Natural killer cell (primary cell): ENCODE results near the gene DAPK2. TPM values are rescaled to one million over a fixed set of nuclear protein-coding genes. Genes with fewer than 3 reads are reported as not detected.
A peak's percentile ranks its signal among the peaks of the same experiment; 100 is the strongest.

Source experiments
- ATAC-seq, 3 donors: fragments of 150-1000 bp in 2 of 3; fragments of 200-7000 bp in 1 of 3; cut with Tn5 transposase; 1 replicate in 1 of 3; 2 replicates in 2 of 3; pipeline ENCODE4 v1.10.0; 2021; ENCODE audit warnings: mild to moderate bottlenecking in 2 of 3, moderate library complexity in 2 of 3
- DNase-seq, 2 donors: peaks; one replicate each; pipeline versions ENCODE4 v3.0.0 to v3.0.0-alpha.2; 2013 to 2021; ENCODE audit warnings: mixed read lengths in 1 of 2
- H3K27ac ChIP-seq: one replicate; pipeline ENCODE4 v1.5.1; 2013; ENCODE audit warnings: mild to moderate bottlenecking, low read length
- H3K27me3 ChIP-seq: one replicate; pipeline ENCODE4 v1.6.1; 2013; ENCODE audit warnings: low read length; ENCODE audit not compliant: control insufficient read depth, insufficient read depth
- H3K36me3 ChIP-seq: one replicate; pipeline ENCODE4 v1.6.1; 2013; ENCODE audit warnings: low read length; ENCODE audit not compliant: control insufficient read depth, insufficient read depth
- H3K4me1 ChIP-seq: one replicate; pipeline ENCODE4 v1.6.1; 2013; ENCODE audit warnings: low read length; ENCODE audit not compliant: control insufficient read depth, insufficient read depth
- H3K4me3 ChIP-seq: one replicate; pipeline ENCODE4 v1.5.1; 2013; ENCODE audit warnings: low read length
- H3K9me3 ChIP-seq: one replicate; pipeline ENCODE4 v1.6.1; 2013; ENCODE audit warnings: low read length; ENCODE audit not compliant: control insufficient read depth, insufficient read depth
- H3K27ac Mint-ChIP-seq, 2 donors: one replicate each; pipeline ENCODE4 v1.8.0; 2022; ENCODE audit warnings: mild to moderate bottlenecking in 2 of 2, mixed read lengths in 2 of 2, moderate library complexity in 1 of 2
- H3K27me3 Mint-ChIP-seq, 2 donors: one replicate each; pipeline ENCODE4 v1.8.0; 2022; ENCODE audit warnings: low read depth in 2 of 2, mixed read lengths in 2 of 2
- H3K36me3 Mint-ChIP-seq: one replicate; pipeline ENCODE4 v1.8.0; 2022; ENCODE audit warnings: mixed read lengths
- H3K4me1 Mint-ChIP-seq, 2 donors: one replicate each; pipeline ENCODE4 v1.8.0; 2022; ENCODE audit warnings: mixed read lengths in 2 of 2
- H3K4me3 Mint-ChIP-seq: one replicate; pipeline ENCODE4 v1.8.0; 2022; ENCODE audit warnings: mild to moderate bottlenecking, moderate library complexity, mixed read lengths
- H3K9me3 Mint-ChIP-seq, 2 donors: one replicate each; pipeline ENCODE4 v1.8.0; 2022; ENCODE audit warnings: mixed read lengths in 2 of 2
- CTCF ChIP-seq: fragments of 200-600 bp; IDR thresholded peaks from one replicate; pipeline ENCODE4 v1.8.0; 2022; ENCODE audit warnings: antibody characterized with exemption
- WGBS: methylation state at CpG from one replicate; pipeline ENCODE4 v1.1.7; 2013; ENCODE audit warnings: missing lambda C conversion rate; ENCODE audit not compliant: insufficient coverage; 5-methylcytosine and 5-hydroxymethylcytosine counted together
- intact Hi-C: fragments of 100-400 bp; cut with micrococcal nuclease; formaldehyde crosslinking; loops from one replicate; pipeline ENCODE4 v1.14.2; 2022
- total RNA-seq, 4 donors: library from RNA; stranded (reverse); fragments of 120-200 nt in 1 of 4; gene quantifications; one replicate each; pipeline versions ENCODE4 v1.2.3 to v1.2.4, GENCODE V29; 2013 to 2022

The DAPK2 gene
- total RNA-seq, 3 donors from 2014 or later (not counting 1 experiment from before 2014, with no cell fraction given) = 3.7 to 25.3 (median 6.0) TPM

GRCh38 chr15:63942486-63943365, 103.6 kb downstream of the DAPK2 start:
- Histone ChIP-seq H3K27ac (no peak overlapping the region), H3K27me3 (no peaks in the 10 kb centered on the region), H3K36me3 (no peaks in the 10 kb centered on the region), H3K4me3 (no peak overlapping the region), H3K4me1 (peaks cover 40% of the 10 kb centered on the region), H3K9me3 (no peaks in the 10 kb centered on the region)
- H3K4me1 Mint-ChIP-seq = peaks cover 32 to 58% of the 10 kb centered on the region in 2 donors
- no peaks in the 10 kb centered on the region for H3K9me3 Mint-ChIP-seq
- ATAC-seq = no peak
- H3K36me3 Mint-ChIP-seq = no peaks in the 10 kb centered on the region
- intact Hi-C loops = no loop called here
- H3K27ac Mint-ChIP-seq = peak overlapping the region in 1 of 2 donors; percentile 93
- no peak for TF ChIP-seq CTCF
- 92% methylated on average over 6 of the region's 6 CpGs for WGBS
- no peak for DNase-seq
- H3K4me3 Mint-ChIP-seq = no peak overlapping the region
- H3K27me3 Mint-ChIP-seq = no peaks in the 10 kb centered on the region

- Mint-ChIP-seq H3K27ac (peak overlapping the region; percentile 90 to 93), H3K36me3 (no peaks in the 10 kb centered on the region), H3K4me3 (no peak overlapping the region), H3K27me3 (no peaks in the 10 kb centered on the region), H3K4me1 (peaks cover 38 to 66% of the 10 kb centered on the region in 2 donors), H3K9me3 (no peaks in the 10 kb centered on the region)
- Histone ChIP-seq H3K27ac (no peak overlapping the region), H3K9me3 (no peaks in the 10 kb centered on the region), H3K4me1 (peaks cover 45% of the 10 kb centered on the region), H3K36me3 (no peaks in the 10 kb centered on the region), H3K27me3 (no peaks in the 10 kb centered on the region), H3K4me3 (no peak overlapping the region)
- ATAC-seq = no peak
- 98% methylated on average over 5 of the region's 7 CpGs for WGBS
- no peak for TF ChIP-seq CTCF
- DNase-seq = no peak
- intact Hi-C loops = no loop called here
Measured at GRCh38 chr15:63941698-63942465, 104.4 kb downstream of the DAPK2 start.

GRCh38 chr15:63940966-63941620, 105.2 kb downstream of the DAPK2 start:
- DNase-seq (no peak), ATAC-seq (no peak)
- intact Hi-C loops = no loop called here
- H3K27me3 ChIP-seq = no peaks in the 10 kb centered on the region
- Mint-ChIP-seq H3K36me3 (no peaks in the 10 kb centered on the region), H3K4me3 (no peak overlapping the region), H3K4me1 (peaks cover 38 to 66% of the 10 kb centered on the region in 2 donors), H3K9me3 (no peaks in the 10 kb centered on the region), H3K27me3 (no peaks in the 10 kb centered on the region), H3K27ac (peak overlapping the region; percentile 90 to 93)
- H3K4me1 ChIP-seq = peaks cover 45% of the 10 kb centered on the region
- H3K4me3 ChIP-seq = no peak overlapping the region
- WGBS = 62% methylated on average over 3 of the region's 4 CpGs
- TF ChIP-seq CTCF = no peak
- no peaks in the 10 kb centered on the region for H3K36me3 ChIP-seq
- H3K27ac ChIP-seq = no peak overlapping the region
- no peaks in the 10 kb centered on the region for H3K9me3 ChIP-seq
